ENCODE measurements around the gene MISFA.

MISFA gene

GRCh38 chr11:18624161-18624560 is 24.6 kb downstream of the MISFA start:
- H3K9me3 ChIP-seq (ENCODE audit: severe bottlenecking): no peaks in the 10 kb centered on the region
- ATAC-seq (ENCODE audit: low read depth) (no peak), DNase-seq (ENCODE audit: low spot score) (no peak)
- no peaks in the 10 kb centered on the region; the same call in 1 of the 2 replicates for H3K36me3 ChIP-seq (ENCODE audit: low read depth)
- H3K4me3 ChIP-seq (ENCODE audit: severe bottlenecking): no peak overlapping the region
- TF ChIP-seq CTCF (IDR thresholded peaks at IDR 0.05; ENCODE audit: poor library complexity, severe bottlenecking): no peak
- no peaks in the 10 kb centered on the region for H3K4me1 ChIP-seq (ENCODE audit: insufficient read depth, poor library complexity, severe bottlenecking)
- H3K27me3 ChIP-seq (ENCODE audit: insufficient read depth, poor library complexity, severe bottlenecking): no peaks in the 10 kb centered on the region
- H3K27ac ChIP-seq (ENCODE audit: poor library complexity, severe bottlenecking): no peak overlapping the region

- Histone ChIP-seq H3K4me1 (ENCODE audit: insufficient read depth, poor library complexity, severe bottlenecking) (peaks cover 11% of the 10 kb centered on the region), H3K9me3 (ENCODE audit: severe bottlenecking) (no peaks in the 10 kb centered on the region), H3K36me3 (ENCODE audit: low read depth) (no peaks in the 10 kb centered on the region; the same call in 1 of the 2 replicates), H3K27ac (ENCODE audit: poor library complexity, severe bottlenecking) (no peak overlapping the region), H3K4me3 (ENCODE audit: severe bottlenecking) (peak overlapping the region; percentile 71), H3K27me3 (ENCODE audit: insufficient read depth, poor library complexity, severe bottlenecking) (no peaks in the 10 kb centered on the region)
- ATAC-seq (ENCODE audit: low read depth): no peak
- no peak for DNase-seq (ENCODE audit: low spot score)
- TF ChIP-seq CTCF (IDR thresholded peaks at IDR 0.05; ENCODE audit: poor library complexity, severe bottlenecking): no peak
Measured at GRCh38 chr11:18632841-18633240, 33.3 kb downstream of the MISFA start.

DNA sequence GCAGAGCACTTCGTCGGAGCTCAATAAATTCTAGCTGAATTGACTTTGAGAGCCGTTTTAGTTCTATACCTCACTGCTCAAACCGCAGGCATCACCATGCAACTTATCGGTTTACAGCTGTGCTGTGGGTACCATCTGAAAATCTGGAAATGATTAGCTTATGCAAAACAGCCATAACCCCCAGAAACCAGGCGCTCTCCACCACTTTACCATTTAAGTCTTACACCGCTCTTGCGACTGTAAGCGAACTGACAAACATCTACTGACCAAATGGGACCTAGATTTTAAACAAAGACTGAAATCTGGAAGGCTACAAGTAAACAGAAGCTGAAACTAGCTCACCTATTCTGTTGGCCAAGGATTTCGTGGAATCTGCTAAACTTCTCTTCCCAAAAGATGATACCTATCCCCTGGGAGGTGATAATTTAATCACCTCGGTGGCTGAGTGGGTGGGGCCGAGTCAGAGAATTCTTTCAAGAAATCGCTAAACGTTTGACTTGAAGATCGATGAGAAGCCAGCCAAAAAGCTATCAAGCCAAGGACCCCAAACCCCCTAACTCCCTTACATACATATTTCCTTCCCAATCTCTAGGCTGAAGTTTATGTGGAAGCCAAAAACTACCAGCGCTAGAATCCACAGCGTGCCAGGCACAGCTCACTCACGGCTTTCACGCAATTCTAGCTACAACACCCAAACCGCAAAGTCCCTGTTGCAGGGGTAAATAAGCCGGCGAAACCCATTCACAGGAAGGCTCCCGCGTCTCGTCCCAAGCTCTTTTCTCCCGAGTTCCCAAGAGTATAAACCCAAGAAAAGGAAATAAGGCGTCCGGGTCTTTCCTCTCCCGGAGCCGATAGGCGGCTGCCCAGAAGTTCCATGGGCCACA is 33.9 kb downstream of the MISFA start:
- H3K9me3 ChIP-seq (ENCODE audit: severe bottlenecking): no peaks in the 10 kb centered on the region
- H3K27me3 ChIP-seq (ENCODE audit: insufficient read depth, poor library complexity, severe bottlenecking): no peaks in the 10 kb centered on the region
- H3K36me3 ChIP-seq (ENCODE audit: low read depth): no peaks in the 10 kb centered on the region; the same call in 1 of the 2 replicates
- DNase-seq (ENCODE audit: low spot score) (no peak), ATAC-seq (ENCODE audit: low read depth) (no peak)
- H3K4me3 ChIP-seq (ENCODE audit: severe bottlenecking): peak overlapping the region; percentile 71
- peak overlapping the region; percentile 44 for H3K27ac ChIP-seq (ENCODE audit: poor library complexity, severe bottlenecking)
- no peak for TF ChIP-seq CTCF (IDR thresholded peaks at IDR 0.05; ENCODE audit: poor library complexity, severe bottlenecking)
- peaks cover 11% of the 10 kb centered on the region for H3K4me1 ChIP-seq (ENCODE audit: insufficient read depth, poor library complexity, severe bottlenecking)

DNA sequence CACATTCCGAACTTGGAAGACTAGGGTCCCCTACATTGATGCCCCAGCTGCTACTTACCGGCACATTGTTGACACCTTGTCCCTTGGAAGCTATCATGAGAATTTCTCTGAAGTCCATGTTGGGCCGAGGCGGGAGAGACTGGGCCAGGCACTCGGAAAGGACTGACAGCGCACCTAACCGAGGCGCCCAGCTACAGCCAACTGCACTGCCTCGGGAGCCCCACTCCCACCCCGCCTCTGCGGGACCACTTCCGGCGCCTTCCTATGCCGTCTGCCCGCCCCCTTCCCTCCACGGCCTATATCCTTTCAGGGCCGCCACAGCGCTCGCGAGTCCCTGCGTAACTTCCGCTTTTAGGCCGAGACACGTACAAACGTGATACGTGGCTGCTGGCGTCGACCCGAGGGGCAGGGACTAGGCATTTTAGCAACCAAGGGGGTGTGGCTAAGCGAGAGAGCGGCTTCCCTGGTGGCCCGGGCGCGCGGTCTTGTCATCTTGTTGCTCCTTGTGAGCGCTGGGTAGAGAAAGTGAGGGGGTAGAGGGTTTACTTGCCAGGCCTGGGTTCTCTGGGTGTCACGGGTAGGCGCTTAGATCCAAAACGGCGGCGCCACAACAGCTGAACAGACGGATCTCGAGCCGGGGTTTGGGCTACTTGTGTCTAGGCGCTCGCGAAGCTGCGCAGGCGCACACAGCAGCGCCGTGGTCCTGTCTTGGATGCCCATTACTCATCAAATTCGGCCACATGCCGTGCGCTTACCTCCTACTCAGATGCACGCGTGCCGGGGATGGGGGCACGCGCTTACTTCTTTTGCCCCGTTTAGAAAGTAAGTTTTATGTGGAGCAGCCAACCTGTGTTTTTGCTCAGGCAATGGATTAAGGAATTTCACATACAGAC is 34.8 kb downstream of the MISFA start, which contains the start of gene SPTY2D1:
SPTY2D1 (minus strand) TSS at position 203 of the 893 bp plus-strand sequence; CDS start at position 118, 85 bp downstream.
- TF ChIP-seq CTCF (IDR thresholded peaks at IDR 0.05; ENCODE audit: poor library complexity, severe bottlenecking): no peak
- Histone ChIP-seq H3K36me3 (ENCODE audit: low read depth) (no peaks in the 10 kb centered on the region; the same call in 1 of the 2 replicates), H3K4me1 (ENCODE audit: insufficient read depth, poor library complexity, severe bottlenecking) (peaks cover 11% of the 10 kb centered on the region), H3K4me3 (ENCODE audit: severe bottlenecking) (peak within 1 kb of the TSS; percentile 71), H3K9me3 (ENCODE audit: severe bottlenecking) (no peaks in the 10 kb centered on the region), H3K27ac (ENCODE audit: poor library complexity, severe bottlenecking) (peak within 1 kb of the TSS; percentile 44), H3K27me3 (ENCODE audit: insufficient read depth, poor library complexity, severe bottlenecking) (no peaks in the 10 kb centered on the region)
- ATAC-seq (ENCODE audit: low read depth) (peak; percentile 95), DNase-seq (ENCODE audit: low spot score) (peak; percentile 99)

Data from RWPE2 (cell line).